C4-2B (cell line): ENCODE data around the gene FAM83F.
"Not testable (repeated sequence)": the region's sequence is repeated elsewhere in the genome, so short reads cannot be mapped to it uniquely, and the experiment has no call there.

Experiments used
- H3K27ac ChIP-seq: fragments of 450-650 bp; 2 replicates; pipeline ENCODE4 v1.5.1; 2017
- CTCF ChIP-seq: fragments of 450-650 bp; conservative IDR thresholded peaks from 2 replicates; pipeline ENCODE4 v1.5.1; 2017; ENCODE audit warnings: mild to moderate bottlenecking
- ZFX ChIP-seq: fragments of 450-650 bp; IDR thresholded peaks from 2 replicates; pipeline ENCODE4 v1.6.1; 2017

The FAM83F gene

GRCh38 chr22:39990686-39991085 lies 4.1 kb upstream of the FAM83F start:
- TF ChIP-seq CTCF (no peak), ZFX (no peak)
- no peak overlapping the region for H3K27ac ChIP-seq

GRCh38 chr22:39991159-39991860 lies 3.4 kb upstream of the FAM83F start:
- TF ChIP-seq ZFX (no peak), CTCF (no peak)
- no peak overlapping the region for H3K27ac ChIP-seq

- TF ChIP-seq ZFX, result no peak
- no peak for TF ChIP-seq CTCF
- H3K27ac ChIP-seq, result no peak overlapping the region
These were observed 2.5 kb upstream of the FAM83F start for GRCh38 chr22:39992088-39992826.

GRCh38 chr22:39992894-39993293 lies 1.9 kb upstream of the FAM83F start:
- H3K27ac ChIP-seq, result not testable (repeated sequence)

- peak overlapping the region; percentile 86 for H3K27ac ChIP-seq
- no peak for TF ChIP-seq ZFX
- TF ChIP-seq CTCF, result no peak
These were observed 651 bp upstream of the FAM83F start for GRCh38 chr22:39994041-39994565.

- H3K27ac ChIP-seq, result peak overlapping the region; percentile 86
These were observed 869 bp downstream of the FAM83F start for GRCh38 chr22:39995393-39996252.

More at GRCh38 chr22:39995393-39996252, 869 bp downstream of the FAM83F start:
- TF ChIP-seq CTCF (no peak), ZFX (peak; percentile 94)
